ENCODE measurements around the gene CFTR. TPM values are rescaled to one million over a fixed set of nuclear protein-coding genes. Genes with fewer than 3 reads are reported as not detected.
"Not testable (repeated sequence)": the region's sequence is repeated elsewhere in the genome, so short reads cannot be mapped to it uniquely, and the experiment has no call there.

CFTR gene
- total and polyA plus RNA-seq, 8 donors: 124 to 460 (median 292) TPM

GRCh38 chr7:117505238-117505637, 25.4 kb downstream of the CFTR start:
- ATAC-seq (peak in 1 of 4 donors; percentile 24), FAIRE-seq (no peak), DNase-seq (no peak)
- 44 to 47% methylated on average over 3 of the region's 3 CpGs for WGBS, 2 donors
- peaks cover 0 to 3% (median 0%) of the 10 kb centered on the region in 3 donors for H3K36me3 ChIP-seq
- no peaks in the 10 kb centered on the region for H3K9me3 ChIP-seq
- H3K27me3 ChIP-seq: no peaks in the 10 kb centered on the region
- intact Hi-C loops (cut with DNase I): no loop called here
- TF ChIP-seq CTCF (IDR thresholded peaks at IDR 0.05): no peak
- H3K4me1 ChIP-seq: no peaks in the 10 kb centered on the region
- H3K4me3 ChIP-seq: no peak overlapping the region
- H3K27ac ChIP-seq: no peak overlapping the region

- no peaks in the 10 kb centered on the region for H3K9me3 ChIP-seq
- peaks cover 0 to 3% (median 0%) of the 10 kb centered on the region in 3 donors for H3K36me3 ChIP-seq
- no peaks in the 10 kb centered on the region for H3K4me1 ChIP-seq
- 75% methylated on average over 1 of the region's 1 CpG for WGBS, 2 donors
- TF ChIP-seq CTCF (IDR thresholded peaks at IDR 0.05): no peak
- no peak overlapping the region for H3K4me3 ChIP-seq
- DNase-seq (no peak), ATAC-seq (no peak), FAIRE-seq (no peak)
- H3K27me3 ChIP-seq: no peaks in the 10 kb centered on the region
- no peak overlapping the region for H3K27ac ChIP-seq
- intact Hi-C loops (cut with DNase I): no loop called here
Measured at GRCh38 chr7:117508676-117509075, 28.9 kb downstream of the CFTR start.

DNA sequence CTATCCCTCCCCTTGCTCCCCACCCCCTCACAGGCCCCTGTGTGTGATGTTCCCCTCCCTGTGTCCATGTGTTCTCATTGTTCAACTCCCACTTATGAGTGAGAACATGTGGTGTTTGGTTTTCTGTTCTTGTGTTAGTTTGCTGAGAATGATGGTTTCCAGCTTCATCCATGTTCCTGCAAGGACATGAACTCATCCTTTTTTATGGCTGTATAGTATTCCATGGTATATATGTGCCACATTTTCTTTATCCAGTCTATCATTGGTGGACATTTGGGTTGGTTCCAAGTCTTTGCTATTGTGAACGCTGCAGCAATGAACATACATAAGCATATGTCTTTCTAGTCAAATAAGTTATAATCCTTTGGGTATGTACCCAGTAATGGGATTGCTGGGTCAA, 37.4 kb downstream of the CFTR start:
- H3K36me3 ChIP-seq: peaks cover 0 to 14% (median 0%) of the 10 kb centered on the region in 3 donors
- H3K9me3 ChIP-seq; H3K4me3 ChIP-seq; H3K4me1 ChIP-seq; intact Hi-C loops (cut with DNase I); H3K27ac ChIP-seq; ATAC-seq; H3K27me3 ChIP-seq; FAIRE-seq; DNase-seq: not testable (repeated sequence)
- 82 to 86% methylated on average over 1 of the region's 1 CpG for WGBS, 2 donors

DNA sequence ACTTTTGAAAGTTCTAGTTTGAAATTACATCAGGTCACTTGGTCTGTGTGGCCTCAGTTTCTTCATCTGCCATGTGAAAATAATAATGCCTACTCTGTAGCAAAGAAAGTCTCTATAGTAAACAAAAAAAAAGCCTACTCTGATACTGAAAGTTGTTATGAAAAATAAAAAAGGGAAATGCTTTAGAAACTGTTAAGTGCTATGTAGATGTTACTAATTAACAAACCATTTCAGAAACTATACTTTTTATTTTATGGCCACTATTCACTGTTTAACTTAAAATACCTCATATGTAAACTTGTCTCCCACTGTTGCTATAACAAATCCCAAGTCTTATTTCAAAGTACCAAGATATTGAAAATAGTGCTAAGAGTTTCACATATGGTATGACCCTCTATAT, 50.6 kb downstream of the CFTR start:
- no peaks in the 10 kb centered on the region for H3K27me3 ChIP-seq
- DNase-seq (no peak), ATAC-seq (no peak), FAIRE-seq (no peak)
- no peaks in the 10 kb centered on the region for H3K9me3 ChIP-seq
- H3K4me3 ChIP-seq: no peak overlapping the region
- H3K4me1 ChIP-seq: peaks cover 0 to 6% (median 4%) of the 10 kb centered on the region in 3 donors
- intact Hi-C loops (cut with DNase I): no loop called here
- no peak for TF ChIP-seq CTCF (IDR thresholded peaks at IDR 0.05)
- H3K27ac ChIP-seq: no peak overlapping the region
- H3K36me3 ChIP-seq: peaks cover 0 to 3% (median 0%) of the 10 kb centered on the region in 3 donors

GRCh38 chr7:117531595-117532244, 51.9 kb downstream of the CFTR start:
- 55 to 65% methylated on average over 3 of the region's 3 CpGs for WGBS, 2 donors

More at GRCh38 chr7:117531595-117532244, 51.9 kb downstream of the CFTR start:
- peaks cover 0 to 6% (median 4%) of the 10 kb centered on the region in 3 donors for H3K4me1 ChIP-seq
- no peak for ATAC-seq
- no peaks in the 10 kb centered on the region for H3K27me3 ChIP-seq
- H3K27ac ChIP-seq: no peak overlapping the region
- no peaks in the 10 kb centered on the region for H3K9me3 ChIP-seq
- peak; percentile 86 for FAIRE-seq
- DNase-seq: no peak
- no peak overlapping the region for H3K4me3 ChIP-seq
- peaks cover 0 to 3% (median 0%) of the 10 kb centered on the region in 3 donors for H3K36me3 ChIP-seq
- intact Hi-C loops (cut with DNase I): no loop called here
- no peak for TF ChIP-seq CTCF (IDR thresholded peaks at IDR 0.05)
